ENCODE data around the gene SCN2A.

SCN2A gene

GRCh38 chr2:165425556-165425955 is 186.3 kb downstream of the SCN2A start:
- TF ChIP-seq CTCF (IDR thresholded peaks at IDR 0.05; ENCODE audit: insufficient read depth, low read length, missing control alignments) = no peak
- ChIA-PET POLR2A (no interaction called here), CTCF (no interaction called here)
- DNase-seq (ENCODE audit: low read depth, low spot score) = no peak
- no peak overlapping the region for H3K4me3 ChIP-seq (ENCODE audit: low read depth, low read length)

- H3K4me3 ChIP-seq (ENCODE audit: low read depth, low read length) = no peak overlapping the region
- ChIA-PET CTCF (no interaction called here), POLR2A (no interaction called here)
- no peak for TF ChIP-seq CTCF (IDR thresholded peaks at IDR 0.05; ENCODE audit: insufficient read depth, low read length, missing control alignments)
- no peak for DNase-seq (ENCODE audit: low read depth, low spot score)
These were observed 188.5 kb downstream of the SCN2A start for GRCh38 chr2:165427686-165428085.

- no peak for DNase-seq (ENCODE audit: low read depth, low spot score)
- no peak for TF ChIP-seq CTCF (IDR thresholded peaks at IDR 0.05; ENCODE audit: insufficient read depth, low read length, missing control alignments)
- H3K4me3 ChIP-seq (ENCODE audit: low read depth, low read length) = no peak overlapping the region
- ChIA-PET CTCF (no interaction called here), POLR2A (no interaction called here)
These were observed 189.7 kb downstream of the SCN2A start for GRCh38 chr2:165428926-165429325.

GRCh38 chr2:165431014-165431413 is 191.8 kb downstream of the SCN2A start:
- CTCF ChIA-PET = no interaction called here
- H3K4me3 ChIP-seq (ENCODE audit: low read depth, low read length) = no peak overlapping the region
- TF ChIP-seq CTCF (IDR thresholded peaks at IDR 0.05; ENCODE audit: insufficient read depth, low read length, missing control alignments) = no peak
- POLR2A ChIA-PET = no interaction called here
- DNase-seq (ENCODE audit: low read depth, low spot score) = no peak

GRCh38 chr2:165432234-165432966 is 193.2 kb downstream of the SCN2A start:
- TF ChIP-seq CTCF (IDR thresholded peaks at IDR 0.05; ENCODE audit: insufficient read depth, low read length, missing control alignments) = no peak
- H3K4me3 ChIP-seq (ENCODE audit: low read depth, low read length) = no peak overlapping the region
- POLR2A ChIA-PET = no interaction called here
- CTCF ChIA-PET = no interaction called here
- DNase-seq (ENCODE audit: low read depth, low spot score) = no peak

- no peak overlapping the region for H3K4me3 ChIP-seq (ENCODE audit: low read depth, low read length)
- DNase-seq (ENCODE audit: low read depth, low spot score) = no peak
- ChIA-PET CTCF (no interaction called here), POLR2A (no interaction called here)
- TF ChIP-seq CTCF (IDR thresholded peaks at IDR 0.05; ENCODE audit: insufficient read depth, low read length, missing control alignments) = no peak
These were observed 195.8 kb downstream of the SCN2A start for GRCh38 chr2:165434865-165435496.
